Erythroblast (primary cell): ENCODE measurements around the gene CALR3.

Source experiments
- GATA1 ChIP-seq: IDR thresholded peaks from 2 replicates; pipeline ENCODE4 v1.6.1; 2011; ENCODE audit warnings: low read depth, mild to moderate bottlenecking, control low read depth, low read length, moderate library complexity
- POLR2A ChIP-seq: IDR thresholded peaks from 2 replicates; pipeline ENCODE4 v1.6.1; 2011; ENCODE audit warnings: mild to moderate bottlenecking, low read length

DNA sequence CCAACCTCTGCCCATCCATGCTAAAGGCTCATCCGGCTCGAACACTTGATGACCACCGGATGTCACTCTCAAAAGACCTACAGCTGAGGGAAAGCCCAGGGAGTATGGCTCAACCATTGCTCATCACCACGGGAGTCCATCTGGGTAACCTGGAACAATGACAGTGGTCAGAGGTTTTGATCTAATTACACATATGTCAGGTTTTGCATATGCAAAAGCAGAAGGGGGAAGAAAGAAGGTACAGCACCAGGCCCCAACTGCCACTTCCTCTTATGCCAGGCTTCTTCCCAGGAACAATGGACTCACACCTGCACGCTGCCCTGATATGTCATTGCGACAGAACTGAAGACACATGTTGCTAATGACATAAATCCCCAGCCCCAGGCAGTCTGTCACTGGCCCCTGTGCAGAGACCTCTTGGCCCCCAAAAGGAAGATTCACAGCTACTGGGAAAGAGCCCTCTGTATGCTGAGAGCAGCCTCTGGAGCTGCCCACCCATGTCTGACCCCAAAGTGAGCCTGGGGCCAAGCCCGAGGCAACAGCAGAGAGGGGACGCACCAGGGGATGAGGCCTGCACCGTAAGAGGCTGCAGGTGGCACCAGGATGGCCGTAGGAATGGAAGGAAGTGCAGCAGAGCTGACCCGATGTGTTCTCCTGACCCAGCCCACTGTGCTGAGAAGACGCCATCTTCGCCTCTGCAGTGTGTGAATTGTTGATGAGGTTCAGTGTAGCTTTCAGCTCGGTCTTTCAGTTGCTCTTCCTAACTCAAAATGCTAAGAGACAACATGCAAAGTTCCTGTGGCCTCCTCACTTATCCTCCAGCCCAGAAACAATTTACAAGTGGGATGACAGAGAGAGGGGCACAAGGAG lies 50.5 kb downstream of the CALR3 start:
- TF ChIP-seq POLR2A, result no peak
- TF ChIP-seq GATA1, result no peak
